ENCODE data around the gene CES5A. TPM values are rescaled to one million over a fixed set of nuclear protein-coding genes. Genes with fewer than 3 reads are reported as not detected.

The CES5A gene
- total and polyA plus RNA-seq, 2 of the 8 experiments (the other 6 are each of a cell fraction or from before 2014, with no cell fraction given) = not detected

GRCh38 chr16:55900616-55901393 lies 25.6 kb upstream of the CES5A start:
- Histone ChIP-seq H4K8ac (ENCODE audit: extremely low read depth, insufficient read depth, low read length) (no peak overlapping the region), H2BK20ac (ENCODE audit: low read length) (no peak overlapping the region), H2BK5ac (ENCODE audit: low read depth, low read length) (no peak overlapping the region), H2BK12ac (ENCODE audit: low read depth, low read length) (no peak overlapping the region), H3K4me3 (ENCODE audit: extremely low read depth in 1 of 4, insufficient read depth in 2 of 4, low read depth in 3 of 4, low read length in 4 of 4) (no peak overlapping the region), H3K23ac (ENCODE audit: insufficient read length) (no peak overlapping the region), H3K56ac (replicated peaks; ENCODE audit: insufficient read length, low read depth, low read length) (no peak overlapping the region), H3K9ac (replicated peaks in 1 of 4; ENCODE audit: extremely low read depth in 1 of 4, low read depth in 3 of 4, low read length in 3 of 4) (no peak overlapping the region), H3K4me2 (ENCODE audit: insufficient read depth in 1 of 2, low read depth in 2 of 2, low read length in 2 of 2) (no peak overlapping the region), H4K91ac (replicated peaks; ENCODE audit: insufficient read length, low read length) (no peak overlapping the region), H3K4ac (replicated peaks; ENCODE audit: insufficient read length, low read depth, low read length) (no peak overlapping the region), H4K20me1 (replicated peaks in 1 of 2; ENCODE audit: control insufficient read depth in 1 of 2, insufficient read depth in 2 of 2, low read length in 2 of 2) (no peaks in the 10 kb centered on the region), H3K79me1 (ENCODE audit: low read depth, low read length) (no peaks in the 10 kb centered on the region), H3K14ac (ENCODE audit: insufficient read length) (no peak overlapping the region), H3K27me3 (replicated peaks in 1 of 4; ENCODE audit: control insufficient read depth in 3 of 4, extremely low read depth in 1 of 4, insufficient read depth in 3 of 4, low read length in 3 of 4) (no peaks in the 10 kb centered on the region), H2BK120ac (replicated peaks; ENCODE audit: low read depth, low read length) (no peak overlapping the region), H3K18ac (ENCODE audit: extremely low read depth, low read length) (no peak overlapping the region), H4K5ac (ENCODE audit: insufficient read length, low read depth, low read length) (no peak overlapping the region), H3K79me2 (ENCODE audit: control insufficient read depth in 1 of 2, insufficient read depth in 2 of 2, low read length in 2 of 2) (no peaks in the 10 kb centered on the region), H3K4me1 (replicated peaks in 1 of 4; ENCODE audit: control insufficient read depth in 3 of 4, insufficient read depth in 4 of 4, low read length in 3 of 4) (no peaks in the 10 kb centered on the region), H2AK5ac (ENCODE audit: low read depth, low read length) (no peak overlapping the region), H2BK15ac (ENCODE audit: low read length) (no peak overlapping the region), H3K23me2 (ENCODE audit: low read depth, low read length) (no peaks in the 10 kb centered on the region), H3K9me3 (ENCODE audit: insufficient read depth in 2 of 2, low read depth in 1 of 2, low read length in 1 of 2) (0 out of 4 replicates have a peak, but pooled peaks cover 4 to 7% of the 10 kb centered on the region in 2 experiments), H2AFZ (ENCODE audit: low read length) (no peak overlapping the region), H3K27ac (ENCODE audit: low read depth, low read length) (no peak overlapping the region), H3K36me3 (ENCODE audit: control insufficient read depth in 2 of 4, insufficient read depth in 4 of 4, low read length in 3 of 4) (no peaks in the 10 kb centered on the region)
- no peak for TF ChIP-seq ATF3 (IDR thresholded peaks at IDR 0.05; ENCODE audit: insufficient read depth, low read depth, low read length)
- no peak for TF ChIP-seq EZH2 (IDR thresholded peaks at IDR 0.05; ENCODE audit: low read depth, low read length, severe bottlenecking)
- TF ChIP-seq JUN (IDR thresholded peaks at IDR 0.05; ENCODE audit: low read depth, low read length) = no peak
- TF ChIP-seq RXRA (IDR thresholded peaks at IDR 0.05; ENCODE audit: insufficient read depth, low read depth, low read length) = no peak
- TF ChIP-seq PHF8 (conservative IDR thresholded peaks at IDR 0.05; ENCODE audit: low read depth, low read length) = no peak
- TF ChIP-seq HDAC2 (IDR thresholded peaks at IDR 0.05; ENCODE audit: borderline replicate concordance in 1 of 2, low read depth in 2 of 2, low read length in 2 of 2) = no peak
- no peak for TF ChIP-seq TCF12 (IDR thresholded peaks at IDR 0.05; ENCODE audit: low read depth, low read length)
- TF ChIP-seq TAF1 (IDR thresholded peaks at IDR 0.05; ENCODE audit: low read depth, low read length) = no peak
- ChIA-PET POLR2A (ENCODE audit: partially characterized antibody) (no interaction called here), CTCF (ENCODE audit: partially characterized antibody) (interaction anchor here (1.2 kb wide), 1 partner anchor 454 kb away, joined by 3 read pairs; no protein-coding TSS in a partner anchor)
- DNase-seq (ENCODE audit: low read depth in 1 of 2, low spot score in 2 of 2) (no peak), FAIRE-seq (no peak)
- 89% methylated on average over 5 of the region's 5 CpGs; no CpG with 5 or more reads in 1 of the 2 experiments for WGBS, 2 experiments (ENCODE audit: extremely low coverage in 1 of 2, insufficient coverage in 1 of 2, insufficient read length in 1 of 2, insufficient replicate concordance in 2 of 2, low coverage in 1 of 2, low lambda C conversion rate in 2 of 2, missing lambda C conversion rate in 1 of 2)

Measured in H1 (cell line).